ENCODE measurements around the gene CHSY3. TPM values are rescaled to one million over a fixed set of nuclear protein-coding genes. Genes with fewer than 3 reads are reported as not detected.

Gene CHSY3
- total and polyA plus RNA-seq, 12 donors: 0.15 to 1.6 (median 1.0) TPM

DNA sequence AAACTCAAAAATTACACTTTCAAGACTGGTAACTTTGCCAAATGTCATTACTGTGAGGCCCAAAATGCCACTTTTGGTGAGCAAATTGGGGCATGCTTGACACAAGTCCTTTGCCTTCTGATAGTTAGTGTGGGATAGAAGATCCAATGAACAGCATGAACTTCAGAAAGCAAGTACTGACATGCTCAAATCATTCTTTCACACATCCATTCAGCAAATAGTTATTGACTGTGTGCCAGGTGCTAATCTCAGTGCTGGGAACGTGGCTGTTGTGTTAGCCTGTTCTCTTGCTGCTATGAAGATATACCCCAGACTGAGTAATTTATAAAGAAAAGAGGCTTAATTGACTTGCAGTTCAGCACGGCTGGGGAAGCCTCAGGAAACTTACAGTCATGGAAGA lies 247.0 kb downstream of the CHSY3 start:
- Histone ChIP-seq H3K27ac (no peak overlapping the region), H3K36me3 (no peaks in the 10 kb centered on the region), H3K4me1 (peaks cover 0 to 6% (median 0%) of the 10 kb centered on the region in 9 donors), H3K9me3 (peaks cover 0 to 12% (median 0%) of the 10 kb centered on the region in 11 donors), H3K4me3 (no peak overlapping the region), H3K27me3 (no peaks in the 10 kb centered on the region)
- DNase-seq (no peak), ATAC-seq (no peak)
- TF ChIP-seq, protein P1, sequence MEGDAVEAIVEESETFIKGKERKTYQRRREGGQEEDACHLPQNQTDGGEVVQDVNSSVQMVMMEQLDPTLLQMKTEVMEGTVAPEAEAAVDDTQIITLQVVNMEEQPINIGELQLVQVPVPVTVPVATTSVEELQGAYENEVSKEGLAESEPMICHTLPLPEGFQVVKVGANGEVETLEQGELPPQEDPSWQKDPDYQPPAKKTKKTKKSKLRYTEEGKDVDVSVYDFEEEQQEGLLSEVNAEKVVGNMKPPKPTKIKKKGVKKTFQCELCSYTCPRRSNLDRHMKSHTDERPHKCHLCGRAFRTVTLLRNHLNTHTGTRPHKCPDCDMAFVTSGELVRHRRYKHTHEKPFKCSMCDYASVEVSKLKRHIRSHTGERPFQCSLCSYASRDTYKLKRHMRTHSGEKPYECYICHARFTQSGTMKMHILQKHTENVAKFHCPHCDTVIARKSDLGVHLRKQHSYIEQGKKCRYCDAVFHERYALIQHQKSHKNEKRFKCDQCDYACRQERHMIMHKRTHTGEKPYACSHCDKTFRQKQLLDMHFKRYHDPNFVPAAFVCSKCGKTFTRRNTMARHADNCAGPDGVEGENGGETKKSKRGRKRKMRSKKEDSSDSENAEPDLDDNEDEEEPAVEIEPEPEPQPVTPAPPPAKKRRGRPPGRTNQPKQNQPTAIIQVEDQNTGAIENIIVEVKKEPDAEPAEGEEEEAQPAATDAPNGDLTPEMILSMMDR (IDR thresholded peaks at IDR 0.05): no peak
- 21 to 28% methylated on average over 2 of the region's 2 CpGs for WGBS, 2 donors
- intact Hi-C loops (cut with DNase I): no loop called here

DNA sequence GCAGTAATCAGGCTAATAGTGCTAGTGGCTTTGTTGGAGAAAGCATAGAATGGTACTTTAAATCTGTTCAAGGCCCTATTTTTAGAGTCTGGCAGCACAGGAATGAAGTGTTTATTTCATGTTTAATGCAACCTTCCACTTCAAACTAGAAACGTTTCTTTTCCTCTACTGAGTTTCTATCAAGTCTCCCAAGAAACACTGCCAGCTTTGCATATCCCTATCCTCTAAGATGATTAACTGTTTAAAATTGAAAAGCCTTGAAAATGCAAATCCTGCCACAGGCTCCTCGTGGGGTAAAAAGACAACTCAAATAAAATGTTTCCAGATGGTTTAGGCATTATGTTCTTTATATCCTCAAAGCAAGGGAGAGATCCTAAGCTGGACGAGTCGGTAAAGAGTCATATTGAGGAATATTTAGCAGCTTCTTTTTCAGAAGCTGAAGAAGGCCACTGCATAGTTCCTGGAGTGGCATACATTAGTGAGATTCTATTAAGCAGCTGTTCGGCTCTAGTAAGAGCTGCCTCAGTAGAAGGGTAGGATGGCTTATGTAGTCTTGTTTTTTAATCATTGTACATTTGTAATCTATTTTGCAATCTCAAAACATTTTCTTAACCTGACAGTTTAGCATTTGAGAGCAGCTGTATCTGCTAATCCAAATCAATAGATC lies 251.2 kb downstream of the CHSY3 start:
- no peaks in the 10 kb centered on the region for H3K27me3 ChIP-seq
- no peak overlapping the region for H3K4me3 ChIP-seq
- H3K36me3 ChIP-seq: no peaks in the 10 kb centered on the region
- H3K9me3 ChIP-seq: no peaks in the 10 kb centered on the region
- DNase-seq: no peak
- no peak for ATAC-seq
- TF ChIP-seq, protein P1 (IDR thresholded peaks at IDR 0.05): no peak
- 33 to 36% methylated on average over 5 of the region's 5 CpGs for WGBS, 2 donors
- peaks cover 0 to 6% (median 0%) of the 10 kb centered on the region in 9 donors for H3K4me1 ChIP-seq
- H3K27ac ChIP-seq: no peak overlapping the region
- intact Hi-C loops (cut with DNase I): no loop called here

DNA sequence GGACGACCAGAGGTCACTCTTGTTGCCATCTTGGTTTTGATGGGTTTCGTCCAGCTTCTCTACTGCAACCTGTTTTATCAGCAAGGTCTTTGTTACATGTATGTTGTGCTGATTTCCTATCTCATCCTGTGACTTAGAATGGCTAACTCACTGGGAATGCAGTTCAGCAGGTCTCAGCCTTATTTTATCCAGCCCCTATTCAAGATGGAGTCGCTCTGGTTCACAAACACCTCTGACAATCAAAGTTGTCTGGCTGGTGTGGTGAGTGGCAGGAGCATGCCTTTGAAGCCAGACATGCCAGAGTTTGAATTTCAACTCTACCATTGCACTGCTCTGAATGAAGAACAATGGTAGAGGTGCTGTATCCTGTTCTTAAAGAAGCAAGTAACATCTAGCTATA lies 253.8 kb downstream of the CHSY3 start:
- no peak overlapping the region for H3K27ac ChIP-seq
- TF ChIP-seq, protein P1 (IDR thresholded peaks at IDR 0.05): no peak
- intact Hi-C loops (cut with DNase I): no loop called here
- H3K9me3 ChIP-seq: no peaks in the 10 kb centered on the region
- no peaks in the 10 kb centered on the region for H3K36me3 ChIP-seq
- DNase-seq (no peak), ATAC-seq (no peak)
- H3K4me3 ChIP-seq: no peak overlapping the region
- WGBS, 2 donors: 92% methylated on average over 3 of the region's 3 CpGs
- no peaks in the 10 kb centered on the region for H3K4me1 ChIP-seq
- no peaks in the 10 kb centered on the region for H3K27me3 ChIP-seq

DNA sequence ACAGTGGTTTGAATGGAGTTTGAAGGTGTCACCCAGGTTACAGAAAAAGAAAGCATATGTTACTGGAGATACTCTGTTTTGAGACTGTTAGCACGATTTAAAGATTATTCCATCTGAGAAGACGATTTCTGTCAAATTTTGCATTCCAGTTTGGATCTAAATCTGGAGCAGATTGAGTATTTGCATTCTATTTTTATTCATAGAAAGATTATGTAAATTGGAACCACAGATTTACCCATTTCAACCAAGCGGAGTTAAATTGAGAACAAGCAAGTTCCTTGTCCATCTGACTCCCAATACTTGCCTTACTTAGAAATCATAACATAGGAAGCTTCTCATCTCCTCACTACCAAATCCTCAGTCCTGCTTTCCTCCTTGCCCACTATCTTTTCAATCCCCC lies 255.7 kb downstream of the CHSY3 start:
- no peak for DNase-seq
- WGBS, 2 donors: 90 to 91% methylated on average over 3 of the region's 3 CpGs
- intact Hi-C loops (cut with DNase I): no loop called here
- TF ChIP-seq, protein P1 (IDR thresholded peaks at IDR 0.05): no peak
- Histone ChIP-seq H3K27me3 (no peaks in the 10 kb centered on the region), H3K36me3 (no peaks in the 10 kb centered on the region), H3K4me1 (no peaks in the 10 kb centered on the region), H3K9me3 (no peaks in the 10 kb centered on the region), H3K27ac (no peak overlapping the region), H3K4me3 (no peak overlapping the region)
- ATAC-seq: no peak
